Measurements from ENCODE around the gene MTHFR. TPM values are rescaled to one million over a fixed set of nuclear protein-coding genes. Genes with fewer than 3 reads are reported as not detected.

MTHFR gene
- total RNA-seq, 1 experiment from 2014 or later: 22.2 TPM

GRCh38 chr1:11738096-11738495 lies 67.7 kb downstream of the MTHFR start:
- H3K27ac ChIP-seq: peak overlapping the region; percentile 96
- TF ChIP-seq CTCF (conservative IDR thresholded peaks at IDR 0.05): no peak
- no peak for TF ChIP-seq EZH2 (IDR thresholded peaks at IDR 0.05; ENCODE audit: low read depth)
- ChIA-PET CTCF (no interaction called here), POLR2A (ENCODE audit: unreplicated experiment) (no interaction called here)
- DNase-seq: no peak
- H2AFZ ChIP-seq: no peak overlapping the region
- H3K79me2 ChIP-seq (ENCODE audit: low read depth): peaks cover 14% of the 10 kb centered on the region
- no peak overlapping the region for H3K4me3 ChIP-seq
- no peaks in the 10 kb centered on the region for H3K27me3 ChIP-seq (ENCODE audit: insufficient read depth, low read depth)
- no peaks in the 10 kb centered on the region for H3K36me3 ChIP-seq (ENCODE audit: low read depth)
- BruUV-seq (replicated peaks): no TSS peak
- H3K9me2 ChIP-seq (ENCODE audit: insufficient read depth): no peaks in the 10 kb centered on the region
- peaks cover 9% of the 10 kb centered on the region for H3K4me1 ChIP-seq (replicated peaks; ENCODE audit: insufficient read depth)
- intact Hi-C loops (cut with micrococcal nuclease; ENCODE audit: unreplicated experiment): loop anchor here (5.0 to 10.0 kb wide), 4 partner anchors 49 to 157 kb away; partner anchors contain the start of genes CLCN6 and MTHFR
- H3K4me2 ChIP-seq: peak overlapping the region; percentile 76
- H4K20me1 ChIP-seq (ENCODE audit: insufficient read depth): no peaks in the 10 kb centered on the region
- H3K9me3 ChIP-seq (ENCODE audit: insufficient read depth, low read depth): no peaks in the 10 kb centered on the region
- peaks cover 14% of the 10 kb centered on the region; the same call in 1 of the 2 replicates for H3F3A ChIP-seq (ENCODE audit: insufficient read depth, low read depth)

- intact Hi-C loops (cut with micrococcal nuclease; ENCODE audit: unreplicated experiment): loop anchor here (5.0 to 10.0 kb wide), 4 partner anchors 50 to 158 kb away; partner anchors contain the start of genes CLCN6 and MTHFR
- H3K4me1 ChIP-seq (replicated peaks; ENCODE audit: insufficient read depth): peaks cover 9% of the 10 kb centered on the region
- H4K20me1 ChIP-seq (ENCODE audit: insufficient read depth): no peaks in the 10 kb centered on the region
Measured at GRCh38 chr1:11736746-11737639, 68.8 kb downstream of the MTHFR start.

More at GRCh38 chr1:11736746-11737639, 68.8 kb downstream of the MTHFR start:
- peaks cover 14% of the 10 kb centered on the region for H3K79me2 ChIP-seq (ENCODE audit: low read depth)
- no peaks in the 10 kb centered on the region for H3K9me3 ChIP-seq (ENCODE audit: insufficient read depth, low read depth)
- DNase-seq: peak; percentile 19 to 90
- H3K36me3 ChIP-seq (ENCODE audit: low read depth): no peaks in the 10 kb centered on the region
- H3K4me2 ChIP-seq: peak overlapping the region; percentile 76
- BruUV-seq (replicated peaks): no TSS peak
- H3K27ac ChIP-seq: peak overlapping the region; percentile 96
- POLR2A ChIA-PET (ENCODE audit: unreplicated experiment): interaction anchor here (0.7 kb wide), 2 partner anchors 45 to 1338 kb away, joined by 3 to 4 read pairs; no protein-coding TSS in a partner anchor
- H3K27me3 ChIP-seq (ENCODE audit: insufficient read depth, low read depth): no peaks in the 10 kb centered on the region
- H3K4me3 ChIP-seq: peak overlapping the region; percentile 79
- CTCF ChIA-PET: no interaction called here
- H3F3A ChIP-seq (ENCODE audit: insufficient read depth, low read depth): peaks cover 14% of the 10 kb centered on the region; the same call in 1 of the 2 replicates
- no peak for TF ChIP-seq EZH2 (IDR thresholded peaks at IDR 0.05; ENCODE audit: low read depth)
- TF ChIP-seq CTCF (conservative IDR thresholded peaks at IDR 0.05): no peak
- H2AFZ ChIP-seq: peak overlapping the region; percentile 86
- H3K9me2 ChIP-seq (ENCODE audit: insufficient read depth): no peaks in the 10 kb centered on the region

All from PC-9 (cell line).